C4-2B (cell line): Measurements from ENCODE around the gene ETFB.

Source experiments
- CTCF ChIP-seq: fragments of 450-650 bp; conservative IDR thresholded peaks from 2 replicates; pipeline ENCODE4 v1.5.1; 2017; ENCODE audit warnings: mild to moderate bottlenecking
- ZFX ChIP-seq: fragments of 450-650 bp; IDR thresholded peaks from 2 replicates; pipeline ENCODE4 v1.6.1; 2017

- TF ChIP-seq ZFX (no peak), CTCF (no peak)
These were observed 20.8 kb upstream of the ETFB start for GRCh38 chr19:51386882-51387520.
